Germinal center (tissue), 1 donor: ENCODE data around the gene VSTM2L.

Experiments
- DNase-seq: peaks from one replicate; pipeline ENCODE4 v3.0.0; 2012; ENCODE audit warnings: mixed read lengths, low spot score

VSTM2L gene

GRCh38 chr20:37918035-37918434 is 15.1 kb downstream of the VSTM2L start:
- no peak for DNase-seq

GRCh38 chr20:37919389-37920040 is 16.6 kb downstream of the VSTM2L start:
- no peak for DNase-seq

- DNase-seq: no peak
Observed at GRCh38 chr20:37920270-37920669, 17.3 kb downstream of the VSTM2L start.

GRCh38 chr20:37920679-37921322 is 17.9 kb downstream of the VSTM2L start:
- DNase-seq: no peak

- peak; percentile 27 for DNase-seq
Observed at GRCh38 chr20:37921341-37921929, 18.5 kb downstream of the VSTM2L start.

GRCh38 chr20:37922016-37922415 is 19.1 kb downstream of the VSTM2L start:
- DNase-seq: no peak

GRCh38 chr20:37925265-37926165 is 22.6 kb downstream of the VSTM2L start:
- DNase-seq: no peak

- DNase-seq: no peak
Observed at GRCh38 chr20:37926612-37927011, 23.7 kb downstream of the VSTM2L start.

GRCh38 chr20:37927410-37928095 is 24.6 kb downstream of the VSTM2L start:
- DNase-seq: no peak

GRCh38 chr20:37928996-37929682 is 26.2 kb downstream of the VSTM2L start:
- DNase-seq: no peak

GRCh38 chr20:37929683-37930014 is 26.7 kb downstream of the VSTM2L start:
- DNase-seq: no peak

- DNase-seq: no peak
Observed at GRCh38 chr20:37931153-37931922, 28.4 kb downstream of the VSTM2L start.

- no peak for DNase-seq
Observed at GRCh38 chr20:37932074-37932473, 29.1 kb downstream of the VSTM2L start.

GRCh38 chr20:37932919-37933318 is 30.0 kb downstream of the VSTM2L start:
- DNase-seq: no peak

GRCh38 chr20:37933786-37934633 is 31.1 kb downstream of the VSTM2L start:
- no peak for DNase-seq

GRCh38 chr20:37934634-37935375 is 31.9 kb downstream of the VSTM2L start:
- no peak for DNase-seq

GRCh38 chr20:37935435-37935834 is 32.5 kb downstream of the VSTM2L start:
- no peak for DNase-seq

GRCh38 chr20:37936041-37936440 is 33.1 kb downstream of the VSTM2L start:
- DNase-seq: no peak

- DNase-seq: no peak
Observed at GRCh38 chr20:37936451-37936850, 33.5 kb downstream of the VSTM2L start.
